ENCODE measurements around the gene LIPE.
A peak's percentile ranks its signal among the peaks of the same experiment; 100 is the strongest.

DNA sequence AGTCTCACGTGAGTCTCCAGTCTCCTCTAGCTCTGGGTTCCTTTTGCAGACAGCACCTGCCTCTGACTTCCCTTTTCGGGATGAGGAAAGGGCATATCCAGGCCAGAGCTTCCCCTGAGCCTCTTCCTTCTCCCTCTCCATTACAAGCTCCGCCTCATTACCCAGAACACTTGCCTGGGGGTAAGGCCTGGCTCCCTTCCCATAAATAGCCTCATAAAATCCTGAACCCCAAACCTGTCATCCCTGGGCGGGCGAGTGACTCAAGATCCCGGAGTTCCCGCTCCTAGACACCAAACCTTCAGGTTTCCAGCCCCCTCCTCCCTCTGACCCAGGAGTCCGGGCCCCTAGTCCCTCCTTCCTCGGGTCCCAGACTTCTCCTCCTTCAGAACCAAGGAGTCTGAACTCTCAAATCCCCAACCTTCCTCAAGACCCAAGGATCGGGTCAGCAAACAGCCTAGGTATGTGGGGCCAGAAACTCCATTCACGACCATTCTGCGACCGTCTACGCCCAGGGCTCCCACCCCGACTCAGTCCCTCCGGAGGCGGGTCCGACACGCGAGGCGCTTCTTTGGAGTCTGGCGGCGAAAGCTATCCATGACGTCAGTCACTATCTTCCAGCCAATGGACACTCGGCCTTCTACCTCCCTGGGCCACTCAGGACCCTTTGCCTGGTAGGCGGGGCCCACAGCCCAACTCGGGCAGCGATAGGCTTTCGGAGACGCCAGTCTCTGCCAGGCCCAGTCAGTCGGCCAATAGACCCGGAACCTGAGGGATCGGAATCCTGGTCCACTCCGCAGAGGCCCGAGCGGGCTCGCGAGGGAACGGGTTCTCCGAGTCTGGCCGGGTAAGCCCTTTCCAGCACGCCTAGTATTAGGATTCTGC is 30.6 kb downstream of the LIPE start:
- TF ChIP-seq, protein P1, sequence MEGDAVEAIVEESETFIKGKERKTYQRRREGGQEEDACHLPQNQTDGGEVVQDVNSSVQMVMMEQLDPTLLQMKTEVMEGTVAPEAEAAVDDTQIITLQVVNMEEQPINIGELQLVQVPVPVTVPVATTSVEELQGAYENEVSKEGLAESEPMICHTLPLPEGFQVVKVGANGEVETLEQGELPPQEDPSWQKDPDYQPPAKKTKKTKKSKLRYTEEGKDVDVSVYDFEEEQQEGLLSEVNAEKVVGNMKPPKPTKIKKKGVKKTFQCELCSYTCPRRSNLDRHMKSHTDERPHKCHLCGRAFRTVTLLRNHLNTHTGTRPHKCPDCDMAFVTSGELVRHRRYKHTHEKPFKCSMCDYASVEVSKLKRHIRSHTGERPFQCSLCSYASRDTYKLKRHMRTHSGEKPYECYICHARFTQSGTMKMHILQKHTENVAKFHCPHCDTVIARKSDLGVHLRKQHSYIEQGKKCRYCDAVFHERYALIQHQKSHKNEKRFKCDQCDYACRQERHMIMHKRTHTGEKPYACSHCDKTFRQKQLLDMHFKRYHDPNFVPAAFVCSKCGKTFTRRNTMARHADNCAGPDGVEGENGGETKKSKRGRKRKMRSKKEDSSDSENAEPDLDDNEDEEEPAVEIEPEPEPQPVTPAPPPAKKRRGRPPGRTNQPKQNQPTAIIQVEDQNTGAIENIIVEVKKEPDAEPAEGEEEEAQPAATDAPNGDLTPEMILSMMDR (IDR thresholded peaks at IDR 0.05), result peak in 1 of 3 experiments; percentile 30
- TF ChIP-seq POLR2AphosphoS5 (IDR thresholded peaks at IDR 0.05) (peak; percentile 94 to 96), POLR2A (IDR thresholded peaks at IDR 0.05; ENCODE audit: low read depth) (peak; percentile 72), EP300 (IDR thresholded peaks at IDR 0.05) (no peak)
